NCI-H446 treated with DMSO at 0.1 percent for 48 hours (cell line): ENCODE measurements around the gene CDK5RAP3.
A peak's percentile ranks its signal among the peaks of the same experiment; 100 is the strongest.
"Not testable (repeated sequence)": the region's sequence is repeated elsewhere in the genome, so short reads cannot be mapped to it uniquely, and the experiment has no call there.

Source experiments
- DNase-seq: peaks from one replicate; lab custom pipeline; 2025; lab: John Stamatoyannopoulos, UW

CDK5RAP3 gene

GRCh38 chr17:47998044-47998443 lies 27.1 kb downstream of the CDK5RAP3 start:
- DNase-seq, result no peak

- no peak for DNase-seq
Observed at GRCh38 chr17:47999582-47999981, 28.7 kb downstream of the CDK5RAP3 start.

DNA sequence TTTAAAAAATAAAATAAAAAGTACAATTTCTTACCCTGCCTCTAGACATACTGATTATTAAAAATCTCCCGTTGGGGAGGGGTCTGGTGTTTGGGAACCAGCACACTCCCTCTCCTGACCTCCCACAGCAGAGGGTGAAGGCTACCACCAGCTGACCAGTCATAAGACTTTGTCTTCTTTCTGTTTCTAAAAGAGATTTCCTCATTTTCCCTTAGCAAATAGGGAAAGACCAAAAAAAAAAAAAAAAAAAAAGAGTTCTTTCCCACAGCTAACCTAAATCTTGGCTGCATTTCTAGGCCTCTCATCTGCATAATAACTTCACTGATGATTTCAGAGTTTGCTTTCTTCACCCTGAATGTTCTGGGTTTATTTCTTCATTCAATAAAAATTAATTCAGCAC lies 30.3 kb downstream of the CDK5RAP3 start:
- DNase-seq, result no peak

DNA sequence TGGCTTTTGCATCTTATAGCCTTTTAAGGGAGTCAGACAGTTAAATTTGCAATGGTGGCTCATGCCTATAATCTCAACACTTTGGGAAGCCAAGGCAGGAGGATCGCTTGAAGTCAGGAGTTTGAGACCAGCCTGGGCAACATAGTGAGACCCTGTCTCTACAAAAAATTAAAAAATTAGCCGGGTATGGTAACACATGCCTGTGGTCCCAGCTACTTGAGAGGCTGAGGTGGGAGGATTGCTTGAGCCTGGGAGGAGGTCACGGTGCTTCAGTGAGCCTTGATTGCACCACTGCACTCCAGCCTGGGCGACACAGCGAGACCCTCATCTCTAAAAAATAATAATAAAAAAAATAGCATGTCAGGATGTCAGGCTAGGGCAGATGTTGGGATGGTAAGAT lies 30.7 kb downstream of the CDK5RAP3 start:
- DNase-seq, result not testable (repeated sequence)

- peak; percentile 28 for DNase-seq
Observed at GRCh38 chr17:48002266-48002915, 31.5 kb downstream of the CDK5RAP3 start.

- peak; percentile 86 for DNase-seq
Observed at GRCh38 chr17:48002916-48003416, 32.1 kb downstream of the CDK5RAP3 start.

GRCh38 chr17:48003417-48004151 lies 32.7 kb downstream of the CDK5RAP3 start:
- DNase-seq, result peak; percentile 96

GRCh38 chr17:48004983-48005382 lies 34.1 kb downstream of the CDK5RAP3 start:
- no peak for DNase-seq

DNA sequence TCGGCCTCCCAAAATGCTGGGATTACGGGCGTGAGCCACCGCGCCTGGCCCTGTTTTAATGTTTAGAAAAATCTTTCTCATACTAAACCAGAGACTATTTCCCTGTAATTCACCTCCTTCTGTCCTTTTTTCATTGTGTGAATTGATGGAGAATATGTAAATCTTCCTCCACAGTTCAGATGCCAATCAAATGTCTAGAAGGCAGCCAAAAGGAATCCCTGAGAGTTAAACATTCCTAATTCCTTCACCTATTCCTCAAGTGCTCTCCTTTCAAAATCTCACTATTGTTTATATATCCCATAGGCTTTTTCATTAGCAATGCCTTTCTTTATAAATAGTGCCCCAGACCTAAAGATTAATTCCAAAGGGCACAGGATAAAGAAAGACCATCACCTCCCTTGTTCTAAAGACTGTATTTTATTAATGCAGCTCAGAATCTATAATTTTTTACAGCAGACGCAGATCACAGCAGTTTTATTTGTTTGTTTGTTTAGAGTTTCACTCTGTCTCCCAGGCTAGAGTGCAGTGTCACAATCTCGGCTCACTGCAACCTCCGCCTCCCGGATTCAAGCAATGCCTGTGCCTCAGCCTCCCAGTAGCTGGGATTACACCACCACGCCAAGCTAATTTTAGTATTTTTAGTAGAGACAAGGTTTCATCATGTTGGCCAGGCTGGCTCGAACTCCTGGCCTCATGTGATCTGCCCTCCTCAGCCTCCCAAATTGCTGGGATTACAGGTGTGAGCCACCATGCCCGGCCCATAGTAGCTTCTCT lies 36.2 kb downstream of the CDK5RAP3 start:
- no peak for DNase-seq

- DNase-seq, result no peak
Observed at GRCh38 chr17:48010193-48010592, 39.3 kb downstream of the CDK5RAP3 start.

DNA sequence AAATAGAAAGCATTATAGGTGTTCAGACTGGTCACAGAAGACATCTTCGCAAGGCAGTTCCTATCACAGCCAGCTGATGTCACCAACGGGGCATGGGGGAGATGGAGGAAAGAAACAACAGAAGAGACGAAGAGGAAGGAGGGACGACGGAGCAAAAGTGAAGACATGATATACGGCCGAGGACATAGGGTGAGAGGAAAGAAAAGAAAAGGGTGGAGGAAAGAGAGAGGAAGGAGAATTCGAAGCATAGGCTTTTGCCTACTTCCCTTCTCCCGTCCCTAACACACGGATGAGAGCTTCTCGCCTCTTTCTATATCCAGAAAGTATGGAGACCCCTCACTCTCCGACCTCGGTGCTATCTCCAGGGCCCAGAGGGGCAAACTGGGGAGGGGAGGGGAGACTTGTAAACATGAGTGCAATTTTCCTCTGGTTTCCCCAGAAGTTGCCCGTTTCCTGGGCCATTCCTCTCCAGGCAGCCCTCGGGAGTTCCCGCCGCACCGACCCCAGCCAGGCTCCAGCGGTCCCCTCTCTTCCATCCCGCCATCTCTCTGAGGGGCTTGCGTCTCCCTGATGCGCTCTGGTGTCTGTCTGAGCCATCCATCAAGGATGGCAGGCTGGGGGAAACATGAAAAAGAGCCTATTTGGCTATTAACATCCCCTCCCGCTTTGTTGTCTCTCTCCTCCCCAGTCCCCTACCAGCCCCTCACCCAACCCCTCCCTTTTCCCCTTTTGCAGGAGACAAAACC lies 40.7 kb downstream of the CDK5RAP3 start:
- DNase-seq, result no peak

DNA sequence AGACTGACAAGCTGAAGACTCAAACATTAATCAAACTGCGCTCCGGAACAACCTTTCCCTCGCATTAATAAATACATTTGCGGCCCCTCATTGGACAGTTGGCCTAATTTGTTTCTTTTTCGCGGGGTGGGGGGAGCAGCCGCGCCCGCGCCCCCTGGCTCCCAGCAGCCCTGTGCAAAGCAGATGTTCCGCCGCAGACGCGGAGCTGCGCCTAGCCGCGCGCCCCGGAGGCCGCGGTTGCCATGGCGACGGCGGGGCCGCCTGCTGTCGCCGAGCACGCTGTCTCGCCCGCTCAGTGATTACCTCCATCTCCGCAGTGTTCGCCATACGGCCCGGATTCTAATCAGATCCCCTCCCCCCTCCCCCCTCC lies 41.2 kb downstream of the CDK5RAP3 start:
- DNase-seq, result peak; percentile 61

DNA sequence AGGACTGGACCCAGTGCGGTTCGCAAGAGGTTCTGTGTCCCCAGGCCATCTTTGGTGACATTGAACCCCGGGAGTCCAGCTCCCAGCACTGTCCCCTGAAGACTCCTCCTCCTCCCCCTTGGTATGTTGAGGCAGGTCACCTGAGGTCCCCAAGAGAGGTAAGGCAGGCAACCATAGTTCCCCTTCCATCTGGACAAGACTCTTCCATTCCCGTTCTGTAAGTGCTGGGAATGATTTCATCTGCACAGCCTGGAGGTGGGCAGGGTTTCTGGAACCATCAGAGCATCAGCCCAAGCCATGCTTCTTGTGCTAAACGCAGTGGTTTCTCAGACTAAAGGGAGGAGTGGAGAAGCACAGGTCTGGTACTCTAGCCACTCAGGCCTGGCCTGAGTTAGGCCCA lies 41.7 kb downstream of the CDK5RAP3 start:
- DNase-seq, result no peak

GRCh38 chr17:48013876-48014594 lies 43.1 kb downstream of the CDK5RAP3 start:
- DNase-seq, result no peak

DNA sequence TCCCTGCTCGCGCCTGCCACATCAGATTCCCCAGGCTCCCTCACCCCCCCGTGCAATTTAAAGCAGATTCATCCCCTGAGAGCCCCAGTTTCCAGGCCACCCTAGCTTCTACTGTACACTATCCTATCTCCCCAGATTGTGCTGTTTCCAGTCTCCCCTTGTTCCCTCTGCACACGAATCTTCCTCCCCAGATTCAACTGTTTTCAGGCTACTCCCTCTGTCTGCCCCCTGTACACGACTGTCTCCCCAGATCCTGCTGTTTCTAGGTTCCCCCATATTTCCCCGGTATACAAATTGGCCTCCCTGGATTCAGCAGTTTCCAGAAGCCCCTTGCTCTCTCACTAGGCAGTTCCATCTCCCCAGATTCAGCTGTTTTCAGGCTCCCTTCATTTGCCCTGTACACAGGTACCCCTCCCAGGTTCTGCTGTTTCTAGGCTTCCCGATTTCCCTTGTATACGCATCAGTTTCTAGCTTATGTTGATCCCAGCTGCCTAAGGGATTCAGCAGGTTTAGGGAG lies 43.7 kb downstream of the CDK5RAP3 start:
- DNase-seq, result no peak

- DNase-seq, result no peak
Observed at GRCh38 chr17:48016112-48016511, 45.2 kb downstream of the CDK5RAP3 start.

DNA sequence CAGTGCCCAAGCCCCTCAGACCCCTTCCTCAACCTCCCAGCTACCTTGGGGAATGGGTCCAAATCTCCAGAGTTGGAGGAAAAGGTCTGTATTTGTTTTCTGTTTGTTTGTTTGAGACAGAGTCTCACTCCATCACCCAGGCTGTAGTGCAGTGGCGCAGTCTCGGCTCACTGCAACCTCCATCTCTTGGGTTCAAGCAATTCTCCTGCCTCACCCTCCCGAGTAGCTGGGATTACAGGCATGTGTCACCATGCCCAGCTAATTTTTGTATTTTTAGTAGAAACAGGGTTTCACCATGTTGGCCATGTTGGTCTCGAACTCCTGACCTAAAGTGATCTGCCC lies 46.9 kb downstream of the CDK5RAP3 start:
- DNase-seq, result not testable (repeated sequence)

DNA sequence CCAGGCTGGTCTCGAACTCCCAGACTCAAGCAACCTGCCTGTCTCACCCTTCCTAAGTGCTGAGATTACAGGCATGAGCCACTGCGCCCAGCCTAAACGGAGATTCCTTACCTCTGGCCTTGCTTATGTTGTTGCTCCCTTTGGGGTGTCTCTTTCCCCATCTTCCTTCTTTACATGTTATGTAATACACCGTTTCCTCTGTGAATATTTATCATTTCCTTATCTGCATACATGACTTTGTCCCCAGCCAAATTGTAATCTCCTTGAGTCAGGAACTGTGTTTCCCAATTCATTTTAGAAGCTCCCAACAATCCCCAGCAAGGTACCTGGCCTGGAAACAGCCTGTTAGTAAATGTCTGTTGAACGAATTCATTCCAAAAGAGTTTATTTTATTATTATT lies 51.0 kb downstream of the CDK5RAP3 start:
- DNase-seq, result no peak

DNA sequence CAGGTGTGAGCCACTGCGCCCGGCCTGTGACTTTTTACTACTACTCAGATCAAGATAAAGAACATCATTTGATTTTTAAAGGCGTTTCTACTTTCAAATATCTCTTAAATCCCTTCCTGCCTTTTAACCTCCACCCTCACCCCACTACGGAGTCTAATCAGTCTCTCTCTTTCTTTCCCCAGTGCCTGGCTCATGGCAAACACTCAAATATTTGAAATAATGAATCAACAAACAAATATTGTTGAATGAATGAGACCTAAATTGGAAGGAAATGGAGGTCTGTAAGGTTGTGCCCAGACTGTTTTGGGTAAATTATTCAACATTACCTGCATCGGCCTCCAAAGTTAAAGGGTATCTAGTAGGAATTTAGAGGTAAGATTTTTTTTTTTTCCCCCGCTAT lies 52.0 kb downstream of the CDK5RAP3 start:
- DNase-seq, result no peak

GRCh38 chr17:48023400-48024148 lies 52.7 kb downstream of the CDK5RAP3 start:
- peak; percentile 78 for DNase-seq
